ENCODE data around the gene GARIN1A. TPM values are rescaled to one million over a fixed set of nuclear protein-coding genes. Genes with fewer than 3 reads are reported as not detected.

GARIN1A gene
- total RNA-seq, 1 donor = 0.52 TPM

Other genes with a start within 250 kb of the GARIN1A start
- gene HILPDA, start 216.4 kb upstream of the GARIN1A start, total RNA-seq = 3.0 TPM
- 8.0 TPM for gene METTL2B, start 195.5 kb upstream of the GARIN1A start, total RNA-seq
- gene CALU, start 67.1 kb downstream of the GARIN1A start, total RNA-seq = 39.9 TPM
- not detected for gene OPN1SW, start 103.5 kb downstream of the GARIN1A start, total RNA-seq
- 1.3 TPM for gene CCDC136, start 119.7 kb downstream of the GARIN1A start, total RNA-seq
- gene FLNC, start 158.1 kb downstream of the GARIN1A start, total RNA-seq = under 0.01 TPM
- gene ATP6V1F, start 190.6 kb downstream of the GARIN1A start, total RNA-seq = 87.9 TPM
- gene KCP, start 238.4 kb downstream of the GARIN1A start, total RNA-seq = 0.10 TPM

Measured in mononuclear cell (primary cell).